ENCODE results near the gene TSC22D2. TPM values are rescaled to one million over a fixed set of nuclear protein-coding genes. Genes with fewer than 3 reads are reported as not detected.

The TSC22D2 gene
- total RNA-seq, 1 experiment from 2014 or later: 49.7 TPM

DNA sequence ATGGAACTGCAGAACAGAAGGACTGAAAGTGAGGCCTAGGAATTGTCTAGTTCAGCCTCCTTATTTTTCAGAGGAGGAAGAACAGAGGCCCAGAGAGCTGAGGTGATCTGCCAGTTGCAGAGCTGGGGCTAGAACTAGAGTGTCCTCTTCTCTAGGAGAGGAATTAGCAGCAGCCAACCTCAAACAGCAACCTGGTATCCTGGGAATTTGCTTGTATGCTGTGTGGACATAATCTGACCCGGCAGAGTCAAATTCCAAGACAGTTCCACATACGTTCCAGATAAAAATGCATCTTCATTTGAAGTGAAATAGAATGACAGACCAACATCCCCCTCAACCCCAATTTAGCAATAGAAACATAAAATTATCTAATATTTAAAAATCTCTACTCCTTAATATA lies 13.5 kb upstream of the TSC22D2 start:
- BruUV-seq (replicated peaks): no TSS peak
- H3K27ac Mint-ChIP-seq (ENCODE audit: unreplicated experiment): no peak overlapping the region
- DNase-seq: no peak
- peaks cover 16% of the 10 kb centered on the region for H3K4me1 Mint-ChIP-seq (ENCODE audit: low read depth, unreplicated experiment)
- no peaks in the 10 kb centered on the region for H3K36me3 Mint-ChIP-seq (ENCODE audit: insufficient read depth, unreplicated experiment)
- H3K4me3 Mint-ChIP-seq (ENCODE audit: low read depth, unreplicated experiment): no peak overlapping the region
- no peaks in the 10 kb centered on the region for H3K27me3 Mint-ChIP-seq (ENCODE audit: unreplicated experiment)
- intact Hi-C loops (cut with micrococcal nuclease; ENCODE audit: unreplicated experiment): no loop called here
- no peaks in the 10 kb centered on the region for H3K9me3 Mint-ChIP-seq (ENCODE audit: low read depth, unreplicated experiment)
- TF ChIP-seq, protein P1, sequence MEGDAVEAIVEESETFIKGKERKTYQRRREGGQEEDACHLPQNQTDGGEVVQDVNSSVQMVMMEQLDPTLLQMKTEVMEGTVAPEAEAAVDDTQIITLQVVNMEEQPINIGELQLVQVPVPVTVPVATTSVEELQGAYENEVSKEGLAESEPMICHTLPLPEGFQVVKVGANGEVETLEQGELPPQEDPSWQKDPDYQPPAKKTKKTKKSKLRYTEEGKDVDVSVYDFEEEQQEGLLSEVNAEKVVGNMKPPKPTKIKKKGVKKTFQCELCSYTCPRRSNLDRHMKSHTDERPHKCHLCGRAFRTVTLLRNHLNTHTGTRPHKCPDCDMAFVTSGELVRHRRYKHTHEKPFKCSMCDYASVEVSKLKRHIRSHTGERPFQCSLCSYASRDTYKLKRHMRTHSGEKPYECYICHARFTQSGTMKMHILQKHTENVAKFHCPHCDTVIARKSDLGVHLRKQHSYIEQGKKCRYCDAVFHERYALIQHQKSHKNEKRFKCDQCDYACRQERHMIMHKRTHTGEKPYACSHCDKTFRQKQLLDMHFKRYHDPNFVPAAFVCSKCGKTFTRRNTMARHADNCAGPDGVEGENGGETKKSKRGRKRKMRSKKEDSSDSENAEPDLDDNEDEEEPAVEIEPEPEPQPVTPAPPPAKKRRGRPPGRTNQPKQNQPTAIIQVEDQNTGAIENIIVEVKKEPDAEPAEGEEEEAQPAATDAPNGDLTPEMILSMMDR (IDR thresholded peaks at IDR 0.05; ENCODE audit: unreplicated experiment): no peak
- CTCF ChIA-PET: no interaction called here

DNA sequence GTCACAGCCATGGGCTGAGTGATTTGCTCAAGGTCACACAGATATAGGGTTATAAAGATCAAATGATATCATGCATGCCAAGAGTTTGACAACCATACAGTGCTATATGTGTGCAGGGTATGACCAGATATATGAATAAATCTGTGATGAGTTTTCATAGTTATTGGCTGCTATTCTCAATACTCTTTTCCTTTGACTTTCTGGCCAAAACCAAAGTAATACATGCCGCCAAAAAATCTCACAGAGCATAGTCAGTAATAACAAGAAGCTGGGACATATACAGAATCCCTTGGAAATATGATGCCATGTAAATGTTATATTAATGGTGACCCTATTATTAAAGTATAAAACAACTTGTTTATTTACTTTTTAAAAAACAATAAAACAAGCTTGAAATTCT lies 11.6 kb upstream of the TSC22D2 start:
- BruUV-seq (replicated peaks): no TSS peak
- TF ChIP-seq, protein P1 (IDR thresholded peaks at IDR 0.05; ENCODE audit: unreplicated experiment): no peak
- Mint-ChIP-seq H3K9me3 (ENCODE audit: low read depth, unreplicated experiment) (no peaks in the 10 kb centered on the region), H3K27me3 (ENCODE audit: unreplicated experiment) (no peaks in the 10 kb centered on the region), H3K4me3 (ENCODE audit: low read depth, unreplicated experiment) (no peak overlapping the region), H3K4me1 (ENCODE audit: low read depth, unreplicated experiment) (peaks cover 10% of the 10 kb centered on the region), H3K27ac (ENCODE audit: unreplicated experiment) (no peak overlapping the region), H3K36me3 (ENCODE audit: insufficient read depth, unreplicated experiment) (no peaks in the 10 kb centered on the region)
- no peak for DNase-seq
- intact Hi-C loops (cut with micrococcal nuclease; ENCODE audit: unreplicated experiment): no loop called here
- CTCF ChIA-PET: interaction anchor here (0.6 kb wide), 1 partner anchor 13 kb away, joined by 3 read pairs; no protein-coding TSS in a partner anchor

DNA sequence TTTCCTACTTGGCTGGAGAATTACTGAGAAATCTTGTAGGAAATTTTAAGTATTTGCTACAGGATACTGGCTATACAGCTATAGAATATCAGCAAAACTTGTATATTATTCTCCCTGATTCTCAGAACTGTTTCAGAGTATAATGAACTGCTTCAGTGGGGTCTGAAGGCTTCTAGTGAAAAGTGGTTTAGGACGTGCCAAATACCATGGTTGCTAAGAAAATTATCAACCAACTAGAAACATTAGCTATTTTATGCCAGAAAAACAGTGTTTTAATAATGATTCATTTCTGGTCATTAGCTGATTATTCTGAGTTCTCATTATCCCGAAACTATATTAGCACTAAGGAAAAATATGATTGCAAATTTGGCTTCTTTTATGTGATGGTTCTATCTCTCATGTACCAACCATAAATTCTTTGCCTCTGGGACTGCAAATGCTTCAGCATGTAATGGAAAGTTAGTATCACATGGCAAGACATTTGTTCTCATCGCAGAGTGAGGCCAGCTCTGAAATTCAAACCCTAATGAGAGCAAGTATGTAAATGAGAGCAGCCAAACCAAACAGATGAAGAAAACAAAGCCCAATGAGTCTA lies 11.0 kb upstream of the TSC22D2 start:
- intact Hi-C loops (cut with micrococcal nuclease; ENCODE audit: unreplicated experiment): no loop called here
- Mint-ChIP-seq H3K9me3 (ENCODE audit: low read depth, unreplicated experiment) (no peaks in the 10 kb centered on the region), H3K27me3 (ENCODE audit: unreplicated experiment) (no peaks in the 10 kb centered on the region), H3K36me3 (ENCODE audit: insufficient read depth, unreplicated experiment) (no peaks in the 10 kb centered on the region), H3K4me3 (ENCODE audit: low read depth, unreplicated experiment) (no peak overlapping the region), H3K27ac (ENCODE audit: unreplicated experiment) (no peak overlapping the region), H3K4me1 (ENCODE audit: low read depth, unreplicated experiment) (peaks cover 4% of the 10 kb centered on the region)
- TF ChIP-seq, protein P1 (IDR thresholded peaks at IDR 0.05; ENCODE audit: unreplicated experiment): no peak
- CTCF ChIA-PET: interaction anchor here (0.6 kb wide), 2 partner anchors 12 to 24 kb away, joined by 3 read pairs; no protein-coding TSS in a partner anchor
- no TSS peak for BruUV-seq (replicated peaks)
- DNase-seq: no peak

DNA sequence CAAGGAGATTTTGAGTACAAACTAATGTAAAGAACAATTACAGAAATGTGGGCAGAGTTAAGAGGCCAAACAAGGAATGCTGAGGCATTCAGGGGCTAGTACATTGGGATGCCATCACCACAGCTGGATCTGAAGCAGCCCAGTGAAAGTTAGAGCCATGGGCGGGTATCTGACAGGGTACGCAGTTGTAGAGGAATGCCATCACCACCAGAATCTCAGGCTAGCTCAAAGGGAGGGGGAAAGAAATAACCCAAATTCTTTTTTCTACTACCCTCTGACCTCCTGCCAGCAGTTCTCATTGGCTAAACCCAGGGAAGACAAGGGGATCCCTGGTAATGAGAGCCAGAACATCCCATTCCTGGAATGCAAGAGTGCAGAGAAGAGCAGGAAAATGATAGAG lies 9.0 kb upstream of the TSC22D2 start:
- H3K4me3 Mint-ChIP-seq (ENCODE audit: low read depth, unreplicated experiment): no peak overlapping the region
- H3K27me3 Mint-ChIP-seq (ENCODE audit: unreplicated experiment): no peaks in the 10 kb centered on the region
- BruUV-seq (replicated peaks): no TSS peak
- no peaks in the 10 kb centered on the region for H3K9me3 Mint-ChIP-seq (ENCODE audit: low read depth, unreplicated experiment)
- intact Hi-C loops (cut with micrococcal nuclease; ENCODE audit: unreplicated experiment): no loop called here
- DNase-seq: no peak
- no peaks in the 10 kb centered on the region for H3K4me1 Mint-ChIP-seq (ENCODE audit: low read depth, unreplicated experiment)
- no peak overlapping the region for H3K27ac Mint-ChIP-seq (ENCODE audit: unreplicated experiment)
- H3K36me3 Mint-ChIP-seq (ENCODE audit: insufficient read depth, unreplicated experiment): no peaks in the 10 kb centered on the region
- CTCF ChIA-PET: no interaction called here
- TF ChIP-seq, protein P1 (IDR thresholded peaks at IDR 0.05; ENCODE audit: unreplicated experiment): no peak

Data from Calu3 (cell line).